ENCODE data around the gene PARD6A.

DNA sequence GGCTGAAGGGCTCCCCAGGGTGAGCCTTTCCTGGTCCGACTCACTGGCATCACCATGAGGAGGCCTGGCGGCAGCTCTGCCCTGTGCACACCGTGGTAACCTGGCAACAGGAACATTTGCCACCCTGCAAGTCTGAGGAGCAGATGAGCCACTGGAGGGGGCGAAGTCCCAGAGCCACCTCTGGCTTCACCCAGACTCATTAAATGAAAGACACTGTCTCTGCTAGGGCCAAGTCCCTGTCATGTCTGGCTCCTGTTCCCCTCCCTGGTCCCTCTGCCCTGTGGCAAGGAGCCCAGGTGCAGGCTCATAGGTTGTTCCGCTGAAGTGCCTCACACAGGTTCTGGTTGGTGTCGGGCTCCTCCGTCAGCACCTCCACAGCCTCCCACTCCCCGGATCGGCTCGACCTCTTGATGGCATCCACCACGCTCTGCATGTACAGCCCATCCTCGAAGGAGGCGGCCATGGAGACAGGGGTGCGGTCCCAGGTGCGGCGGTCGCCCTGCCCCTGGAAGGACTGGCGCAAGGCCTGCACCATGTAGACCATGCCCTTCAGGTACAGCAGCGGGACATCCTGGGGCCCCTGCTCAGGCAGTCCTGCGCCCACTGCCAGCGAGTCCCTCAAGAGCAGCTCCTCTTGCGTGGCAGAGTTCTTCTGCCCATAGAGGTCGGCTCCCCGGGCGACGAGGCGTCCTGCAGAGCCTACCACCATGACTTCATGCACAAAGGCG lies 14.3 kb downstream of the PARD6A start:
- TF ChIP-seq, protein P1, sequence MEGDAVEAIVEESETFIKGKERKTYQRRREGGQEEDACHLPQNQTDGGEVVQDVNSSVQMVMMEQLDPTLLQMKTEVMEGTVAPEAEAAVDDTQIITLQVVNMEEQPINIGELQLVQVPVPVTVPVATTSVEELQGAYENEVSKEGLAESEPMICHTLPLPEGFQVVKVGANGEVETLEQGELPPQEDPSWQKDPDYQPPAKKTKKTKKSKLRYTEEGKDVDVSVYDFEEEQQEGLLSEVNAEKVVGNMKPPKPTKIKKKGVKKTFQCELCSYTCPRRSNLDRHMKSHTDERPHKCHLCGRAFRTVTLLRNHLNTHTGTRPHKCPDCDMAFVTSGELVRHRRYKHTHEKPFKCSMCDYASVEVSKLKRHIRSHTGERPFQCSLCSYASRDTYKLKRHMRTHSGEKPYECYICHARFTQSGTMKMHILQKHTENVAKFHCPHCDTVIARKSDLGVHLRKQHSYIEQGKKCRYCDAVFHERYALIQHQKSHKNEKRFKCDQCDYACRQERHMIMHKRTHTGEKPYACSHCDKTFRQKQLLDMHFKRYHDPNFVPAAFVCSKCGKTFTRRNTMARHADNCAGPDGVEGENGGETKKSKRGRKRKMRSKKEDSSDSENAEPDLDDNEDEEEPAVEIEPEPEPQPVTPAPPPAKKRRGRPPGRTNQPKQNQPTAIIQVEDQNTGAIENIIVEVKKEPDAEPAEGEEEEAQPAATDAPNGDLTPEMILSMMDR (conservative IDR thresholded peaks at IDR 0.05; ENCODE audit: low read length), result no peak
- no peak for TF ChIP-seq EZH2phosphoT487 (IDR thresholded peaks at IDR 0.05; ENCODE audit: borderline replicate concordance)

All from Loucy (cell line).